Colonic mucosa (tissue), 4 donors: Measurements from ENCODE around the gene PDE4D. TPM values are rescaled to one million over a fixed set of nuclear protein-coding genes. Genes with fewer than 3 reads are reported as not detected.

Experiments
- DNase-seq: peaks from one replicate; pipeline ENCODE4 v3.0.0-alpha.2; 2020
- H3K27ac ChIP-seq: fragments of 200-600 bp; one replicate; pipeline ENCODE4 v1.8.0; 2021
- H3K27me3 ChIP-seq: fragments of 200-600 bp; one replicate; pipeline ENCODE4 v1.8.0; 2021
- H3K36me3 ChIP-seq: fragments of 200-600 bp; one replicate; pipeline ENCODE4 v1.8.0; 2021
- H3K4me1 ChIP-seq: fragments of 200-600 bp; one replicate; pipeline ENCODE4 v1.8.0; 2021; ENCODE audit warnings: mild to moderate bottlenecking
- H3K4me3 ChIP-seq: fragments of 200-600 bp; one replicate; pipeline ENCODE4 v1.8.0; 2021
- H3K9ac ChIP-seq, 2 donors: one replicate each; pipeline ENCODE4 v1.7.0; 2013; ENCODE audit warnings: control low read depth in 2 of 2, low read depth in 2 of 2, low read length in 2 of 2
- H3K9me3 ChIP-seq: fragments of 200-600 bp; one replicate; pipeline ENCODE4 v1.8.0; 2021
- intact Hi-C: fragments of 100-400 bp; cut with DNase I; formaldehyde crosslinking; loops from one replicate; pipeline ENCODE4 v1.14.1; 2022
- total RNA-seq, 2 donors: library from RNA; stranded (reverse); fragmentation: NEBNext Ultra II Directional in 1 of 2; extraction: Animal tissue kit (Norgen Biotek cat#: 25700) in 1 of 2; gene quantifications; one replicate each; pipeline ENCODE4 v1.2.1, GENCODE V29; 2021
- TF ChIP-seq, protein P1 (sequence below): fragments of 200-600 bp; IDR thresholded peaks from one replicate; pipeline ENCODE4 v1.8.0; 2022; ENCODE audit warnings: antibody characterized with exemption, mild to moderate bottlenecking
- donor health status: healthy.
- donor health status: DM: no; HTN: no; CAD: no.
- donor health status: DM: no; HTN: no; CAD: no.

PDE4D gene
- total RNA-seq, 2 donors from 2014 or later, result 23.1 to 53.7 TPM

DNA sequence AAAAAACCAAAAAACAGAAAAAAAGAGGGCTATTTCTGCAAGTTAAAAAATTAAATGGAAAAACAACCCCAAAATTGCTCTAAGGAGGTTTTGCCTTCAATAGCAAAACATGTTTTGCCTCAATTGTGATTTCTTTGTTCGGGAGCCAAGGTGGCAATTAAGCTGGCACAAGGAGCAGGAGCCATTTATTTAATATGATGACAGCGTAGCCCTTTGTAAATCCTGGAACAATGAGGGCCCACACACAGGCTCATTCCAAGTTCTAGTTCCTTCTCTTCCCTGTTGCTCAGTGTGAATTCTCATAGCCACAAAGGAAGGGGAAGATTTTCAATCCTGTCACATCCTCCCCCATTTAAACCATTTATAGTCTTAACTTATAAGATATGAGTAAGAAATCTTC is 353.2 kb downstream of the PDE4D start:
- TF ChIP-seq, protein P1, sequence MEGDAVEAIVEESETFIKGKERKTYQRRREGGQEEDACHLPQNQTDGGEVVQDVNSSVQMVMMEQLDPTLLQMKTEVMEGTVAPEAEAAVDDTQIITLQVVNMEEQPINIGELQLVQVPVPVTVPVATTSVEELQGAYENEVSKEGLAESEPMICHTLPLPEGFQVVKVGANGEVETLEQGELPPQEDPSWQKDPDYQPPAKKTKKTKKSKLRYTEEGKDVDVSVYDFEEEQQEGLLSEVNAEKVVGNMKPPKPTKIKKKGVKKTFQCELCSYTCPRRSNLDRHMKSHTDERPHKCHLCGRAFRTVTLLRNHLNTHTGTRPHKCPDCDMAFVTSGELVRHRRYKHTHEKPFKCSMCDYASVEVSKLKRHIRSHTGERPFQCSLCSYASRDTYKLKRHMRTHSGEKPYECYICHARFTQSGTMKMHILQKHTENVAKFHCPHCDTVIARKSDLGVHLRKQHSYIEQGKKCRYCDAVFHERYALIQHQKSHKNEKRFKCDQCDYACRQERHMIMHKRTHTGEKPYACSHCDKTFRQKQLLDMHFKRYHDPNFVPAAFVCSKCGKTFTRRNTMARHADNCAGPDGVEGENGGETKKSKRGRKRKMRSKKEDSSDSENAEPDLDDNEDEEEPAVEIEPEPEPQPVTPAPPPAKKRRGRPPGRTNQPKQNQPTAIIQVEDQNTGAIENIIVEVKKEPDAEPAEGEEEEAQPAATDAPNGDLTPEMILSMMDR, result no peak
- DNase-seq, result no peak
- Histone ChIP-seq H3K9ac (no peak overlapping the region), H3K4me3 (no peak overlapping the region), H3K36me3 (no peaks in the 10 kb centered on the region), H3K9me3 (no peaks in the 10 kb centered on the region), H3K27me3 (no peaks in the 10 kb centered on the region), H3K27ac (no peak overlapping the region), H3K4me1 (no peaks in the 10 kb centered on the region)
- intact Hi-C loops, result no loop called here

DNA sequence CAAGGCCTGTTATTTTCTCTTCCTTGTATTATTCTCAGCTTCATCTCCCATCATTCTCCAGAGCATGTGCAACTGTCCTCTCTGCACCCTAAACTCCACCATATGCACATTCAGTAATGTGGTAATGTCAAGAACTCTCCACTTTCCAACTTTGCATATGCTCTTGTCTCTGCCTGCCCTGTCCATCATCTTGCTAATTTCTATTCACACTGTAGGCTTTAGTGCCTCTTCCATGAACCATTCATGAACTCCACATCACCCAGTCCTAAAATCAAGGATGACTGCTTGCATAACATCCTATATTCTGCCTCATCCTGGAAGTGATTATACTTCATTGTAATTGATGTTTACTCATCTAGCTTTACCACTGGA is 354.8 kb downstream of the PDE4D start:
- intact Hi-C loops, result loop anchor here (10.0 kb wide), 1 partner anchor 46 kb away; no protein-coding TSS in a partner anchor
- no peaks in the 10 kb centered on the region for H3K4me1 ChIP-seq
- H3K9me3 ChIP-seq, result no peaks in the 10 kb centered on the region
- no peak for DNase-seq
- H3K36me3 ChIP-seq, result no peaks in the 10 kb centered on the region
- H3K27me3 ChIP-seq, result no peaks in the 10 kb centered on the region
- TF ChIP-seq, protein P1, result no peak
- H3K9ac ChIP-seq, result no peak overlapping the region
- H3K27ac ChIP-seq, result no peak overlapping the region
- no peak overlapping the region for H3K4me3 ChIP-seq

DNA sequence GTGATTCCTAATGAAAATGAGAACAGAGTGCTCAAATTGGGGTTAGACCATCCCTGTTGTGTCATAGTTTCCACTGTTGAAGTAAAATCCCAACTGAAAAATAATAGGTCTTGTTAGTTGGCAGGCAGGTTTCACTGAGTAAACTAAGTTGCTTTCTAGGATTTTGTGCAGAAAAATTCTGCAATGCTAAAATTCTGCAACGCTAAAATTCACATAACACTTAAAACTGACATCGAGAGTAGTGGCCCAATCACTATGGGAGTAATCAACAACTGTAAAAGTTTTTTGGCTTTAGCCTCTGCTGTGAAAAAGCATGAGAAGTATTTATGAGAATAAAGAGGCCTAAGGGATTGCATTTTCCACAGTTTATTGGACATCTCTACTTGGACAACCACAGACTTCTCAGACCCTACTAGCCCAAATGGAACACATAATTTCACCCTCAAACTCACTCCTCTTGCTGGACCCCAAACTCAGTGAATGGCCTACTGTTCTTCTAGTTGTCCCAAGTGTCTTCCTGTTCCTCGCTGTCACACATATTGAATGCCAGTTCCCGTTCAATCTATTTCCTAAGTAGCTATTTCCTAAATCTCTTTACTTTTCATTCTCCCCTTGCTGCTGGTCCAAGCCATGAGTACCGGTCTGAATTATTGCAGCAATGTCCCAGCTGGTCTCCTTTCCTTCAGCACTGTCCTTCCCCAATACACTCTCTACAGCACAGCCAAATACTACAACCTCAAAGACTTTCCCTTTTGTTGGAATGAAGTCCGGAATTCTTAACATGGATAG is 355.4 kb downstream of the PDE4D start:
- DNase-seq, result no peak
- H3K27ac ChIP-seq, result no peak overlapping the region
- H3K36me3 ChIP-seq, result no peaks in the 10 kb centered on the region
- no peaks in the 10 kb centered on the region for H3K27me3 ChIP-seq
- no peak overlapping the region for H3K4me3 ChIP-seq
- no peaks in the 10 kb centered on the region for H3K9me3 ChIP-seq
- no peak overlapping the region for H3K9ac ChIP-seq
- TF ChIP-seq, protein P1, result no peak
- H3K4me1 ChIP-seq, result no peaks in the 10 kb centered on the region
- intact Hi-C loops, result loop anchor here (10.0 kb wide), 1 partner anchor 47 kb away; no protein-coding TSS in a partner anchor

DNA sequence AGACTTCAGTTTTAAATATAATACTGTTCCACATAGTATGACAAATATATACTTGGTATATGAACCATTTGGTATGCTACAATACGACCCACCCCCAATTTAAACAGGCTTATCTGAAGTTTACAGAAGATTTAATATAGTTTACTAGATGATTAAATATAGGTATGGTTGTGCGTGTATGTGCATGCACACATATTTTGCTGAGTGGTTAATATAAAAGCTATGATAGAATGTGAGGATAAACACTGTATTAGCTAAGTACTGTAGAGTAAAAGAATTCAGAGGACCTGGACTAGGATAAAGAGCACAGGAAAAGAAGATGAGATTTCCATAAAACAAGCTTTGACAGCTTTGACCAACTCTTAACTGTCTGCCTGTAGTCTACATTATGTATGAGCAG is 356.7 kb downstream of the PDE4D start:
- Histone ChIP-seq H3K27me3 (no peaks in the 10 kb centered on the region), H3K4me1 (no peaks in the 10 kb centered on the region), H3K9me3 (no peaks in the 10 kb centered on the region), H3K4me3 (no peak overlapping the region), H3K9ac (no peak overlapping the region), H3K36me3 (no peaks in the 10 kb centered on the region), H3K27ac (no peak overlapping the region)
- intact Hi-C loops, result loop anchor here (10.0 kb wide), 1 partner anchor 48 kb away; no protein-coding TSS in a partner anchor
- no peak for DNase-seq
- TF ChIP-seq, protein P1, result no peak

DNA sequence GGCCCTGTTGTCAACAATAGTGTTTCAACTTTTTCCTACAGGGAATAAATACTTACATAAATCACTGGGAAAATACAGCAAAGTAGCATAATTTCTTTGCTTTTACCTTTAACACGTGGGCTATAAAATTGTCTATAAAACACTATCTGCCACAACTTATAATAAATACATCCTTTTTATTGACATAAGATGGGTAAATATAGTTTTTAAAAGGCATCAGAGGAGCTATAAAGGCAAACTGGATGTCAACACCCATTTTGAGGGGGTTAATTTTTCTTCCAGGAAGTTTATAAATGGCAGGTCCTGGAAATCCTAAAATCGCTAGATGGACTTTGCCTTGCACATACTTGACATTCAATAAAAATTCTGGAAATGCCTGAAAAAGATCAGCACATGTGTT is 358.0 kb downstream of the PDE4D start:
- no peak for DNase-seq
- Histone ChIP-seq H3K27ac (no peak overlapping the region), H3K4me3 (no peak overlapping the region), H3K4me1 (no peaks in the 10 kb centered on the region), H3K36me3 (no peaks in the 10 kb centered on the region), H3K9me3 (no peaks in the 10 kb centered on the region), H3K9ac (no peak overlapping the region), H3K27me3 (no peaks in the 10 kb centered on the region)
- intact Hi-C loops, result loop anchor here (10.0 kb wide), 1 partner anchor 49 kb away; no protein-coding TSS in a partner anchor
- TF ChIP-seq, protein P1, result no peak
